ENCODE data around the gene BCL6.
A peak's percentile ranks its signal among the peaks of the same experiment; 100 is the strongest.

The BCL6 gene

GRCh38 chr3:187718802-187719201 is 26.5 kb downstream of the BCL6 start:
- no peak for TF ChIP-seq CTCF (IDR thresholded peaks at IDR 0.05; ENCODE audit: low read depth, low read length)
- H3K27me3 ChIP-seq, result no peaks in the 10 kb centered on the region
- DNase-seq, result no peak

GRCh38 chr3:187717572-187717971 is 27.7 kb downstream of the BCL6 start:
- H3K9me3 ChIP-seq, result no peaks in the 10 kb centered on the region
- no peaks in the 10 kb centered on the region for H3K27me3 ChIP-seq
- no peak overlapping the region for H3K4me3 ChIP-seq (ENCODE audit: low read depth, low read length)
- no peak for DNase-seq
- H3K36me3 ChIP-seq, result no peaks in the 10 kb centered on the region
- H3K4me1 ChIP-seq, result no peaks in the 10 kb centered on the region
- TF ChIP-seq CTCF (IDR thresholded peaks at IDR 0.05; ENCODE audit: low read depth, low read length), result no peak

More at GRCh38 chr3:187718802-187719201, 26.5 kb downstream of the BCL6 start:
- Histone ChIP-seq H3K9me3 (no peaks in the 10 kb centered on the region), H3K36me3 (no peaks in the 10 kb centered on the region), H3K4me1 (no peaks in the 10 kb centered on the region), H3K4me3 (ENCODE audit: low read depth, low read length) (no peak overlapping the region)

GRCh38 chr3:187714404-187714979 is 30.8 kb downstream of the BCL6 start:
- DNase-seq, result peak; percentile 68
- Histone ChIP-seq H3K27me3 (no peaks in the 10 kb centered on the region), H3K4me3 (ENCODE audit: low read depth, low read length) (no peak overlapping the region), H3K9me3 (no peaks in the 10 kb centered on the region), H3K36me3 (no peaks in the 10 kb centered on the region), H3K4me1 (no peaks in the 10 kb centered on the region)
- TF ChIP-seq CTCF (IDR thresholded peaks at IDR 0.05; ENCODE audit: low read depth, low read length), result peak; percentile 94

- H3K4me3 ChIP-seq (ENCODE audit: low read depth, low read length), result no peak overlapping the region
- H3K9me3 ChIP-seq, result no peaks in the 10 kb centered on the region
- TF ChIP-seq CTCF (IDR thresholded peaks at IDR 0.05; ENCODE audit: low read depth, low read length), result no peak
- H3K36me3 ChIP-seq, result no peaks in the 10 kb centered on the region
- DNase-seq, result no peak
- no peaks in the 10 kb centered on the region for H3K27me3 ChIP-seq
- no peaks in the 10 kb centered on the region for H3K4me1 ChIP-seq
Observed at GRCh38 chr3:187713504-187713903, 31.8 kb downstream of the BCL6 start.

- Histone ChIP-seq H3K4me1 (no peaks in the 10 kb centered on the region), H3K9me3 (no peaks in the 10 kb centered on the region), H3K27me3 (no peaks in the 10 kb centered on the region), H3K4me3 (ENCODE audit: low read depth, low read length) (no peak overlapping the region), H3K36me3 (no peaks in the 10 kb centered on the region)
- peak; percentile 30; the same call in 1 of the 2 replicates for TF ChIP-seq CTCF (IDR thresholded peaks at IDR 0.05; ENCODE audit: low read depth, low read length)
- DNase-seq, result peak; percentile 16
Observed at GRCh38 chr3:187709155-187709554, 36.1 kb downstream of the BCL6 start.

GRCh38 chr3:187708696-187709095 is 36.6 kb downstream of the BCL6 start:
- Histone ChIP-seq H3K4me3 (ENCODE audit: low read depth, low read length) (no peak overlapping the region), H3K9me3 (no peaks in the 10 kb centered on the region), H3K4me1 (no peaks in the 10 kb centered on the region), H3K27me3 (no peaks in the 10 kb centered on the region), H3K36me3 (no peaks in the 10 kb centered on the region)
- TF ChIP-seq CTCF (IDR thresholded peaks at IDR 0.05; ENCODE audit: low read depth, low read length), result no peak
- no peak for DNase-seq
